ENCODE measurements around the gene ARL2BP. TPM values are rescaled to one million over a fixed set of nuclear protein-coding genes. Genes with fewer than 3 reads are reported as not detected.

ARL2BP gene
- total and polyA plus RNA-seq, 2 of the 13 experiments (the other 11 are each of a cell fraction or from before 2014, with no cell fraction given), result 64.3 to 67.6 TPM

- TF ChIP-seq NFKBIZ (CRISPR knock-in tag; IDR thresholded peaks at IDR 0.05), result peak; percentile 84; the same call in 1 of the 2 replicates
- peak; percentile 88; the same call in 1 of the 2 replicates for TF ChIP-seq ZSCAN25 (CRISPR knock-in tag; IDR thresholded peaks at IDR 0.05)
- TF ChIP-seq ZMAT3 (CRISPR knock-in tag; conservative IDR thresholded peaks at IDR 0.05), result peak; percentile 77; the same call in 1 of the 2 replicates
- peak; percentile 74 for TF ChIP-seq GABPB1 (CRISPR knock-in tag; IDR thresholded peaks at IDR 0.05)
- peak; percentile 96 for TF ChIP-seq ZNF205 (CRISPR knock-in tag; IDR thresholded peaks at IDR 0.05)
- peak; percentile 59; the same call in 1 of the 2 replicates for TF ChIP-seq SIX1 (CRISPR knock-in tag; IDR thresholded peaks at IDR 0.05; ENCODE audit: borderline replicate concordance)
- no peak; the same call in 1 of the 2 replicates for TF ChIP-seq NFE2L2 (IDR thresholded peaks at IDR 0.05; ENCODE audit: low read length)
- TF ChIP-seq, protein P1, sequence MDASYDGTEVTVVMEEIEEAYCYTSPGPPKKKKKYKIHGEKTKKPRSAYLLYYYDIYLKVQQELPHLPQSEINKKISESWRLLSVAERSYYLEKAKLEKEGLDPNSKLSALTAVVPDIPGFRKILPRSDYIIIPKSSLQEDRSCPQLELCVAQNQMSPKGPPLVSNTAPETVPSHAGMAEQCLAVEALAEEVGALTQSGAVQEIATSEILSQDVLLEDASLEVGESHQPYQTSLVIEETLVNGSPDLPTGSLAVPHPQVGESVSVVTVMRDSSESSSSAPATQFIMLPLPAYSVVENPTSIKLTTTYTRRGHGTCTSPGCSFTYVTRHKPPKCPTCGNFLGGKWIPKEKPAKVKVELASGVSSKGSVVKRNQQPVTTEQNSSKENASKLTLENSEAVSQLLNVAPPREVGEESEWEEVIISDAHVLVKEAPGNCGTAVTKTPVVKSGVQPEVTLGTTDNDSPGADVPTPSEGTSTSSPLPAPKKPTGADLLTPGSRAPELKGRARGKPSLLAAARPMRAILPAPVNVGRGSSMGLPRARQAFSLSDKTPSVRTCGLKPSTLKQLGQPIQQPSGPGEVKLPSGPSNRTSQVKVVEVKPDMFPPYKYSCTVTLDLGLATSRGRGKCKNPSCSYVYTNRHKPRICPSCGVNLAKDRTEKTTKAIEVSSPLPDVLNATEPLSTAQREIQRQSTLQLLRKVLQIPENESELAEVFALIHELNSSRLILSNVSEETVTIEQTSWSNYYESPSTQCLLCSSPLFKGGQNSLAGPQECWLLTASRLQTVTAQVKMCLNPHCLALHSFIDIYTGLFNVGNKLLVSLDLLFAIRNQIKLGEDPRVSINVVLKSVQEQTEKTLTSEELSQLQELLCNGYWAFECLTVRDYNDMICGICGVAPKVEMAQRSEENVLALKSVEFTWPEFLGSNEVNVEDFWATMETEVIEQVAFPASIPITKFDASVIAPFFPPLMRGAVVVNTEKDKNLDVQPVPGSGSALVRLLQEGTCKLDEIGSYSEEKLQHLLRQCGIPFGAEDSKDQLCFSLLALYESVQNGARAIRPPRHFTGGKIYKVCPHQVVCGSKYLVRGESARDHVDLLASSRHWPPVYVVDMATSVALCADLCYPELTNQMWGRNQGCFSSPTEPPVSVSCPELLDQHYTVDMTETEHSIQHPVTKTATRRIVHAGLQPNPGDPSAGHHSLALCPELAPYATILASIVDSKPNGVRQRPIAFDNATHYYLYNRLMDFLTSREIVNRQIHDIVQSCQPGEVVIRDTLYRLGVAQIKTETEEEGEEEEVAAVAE (CRISPR knock-in tag; IDR thresholded peaks at IDR 0.05; ENCODE audit: borderline replicate concordance), result peak; percentile 90
- peak in 1 of 2 experiments; percentile 16; a peak in 1 of 4 replicates for TF ChIP-seq EP300 (IDR thresholded peaks at IDR 0.05; ENCODE audit: low read depth in 2 of 2, low read length in 2 of 2)
- TF ChIP-seq EP300 (CRISPR knock-in tag; IDR thresholded peaks at IDR 0.05; ENCODE audit: borderline replicate concordance), result no peak; the same call in none of the 2 replicates
- peak; percentile 74; the same call in 1 of the 2 replicates for TF ChIP-seq CCDC6 (CRISPR knock-in tag; IDR thresholded peaks at IDR 0.05)
- no peak for TF ChIP-seq U2AF1 (optimal IDR thresholded peaks at IDR 0.05; ENCODE audit: low read depth, low read length)
- TF ChIP-seq ZSCAN21 (CRISPR knock-in tag; IDR thresholded peaks at IDR 0.05; ENCODE audit: borderline replicate concordance), result peak; percentile 84; the same call in 1 of the 2 replicates
- TF ChIP-seq, protein P2, sequence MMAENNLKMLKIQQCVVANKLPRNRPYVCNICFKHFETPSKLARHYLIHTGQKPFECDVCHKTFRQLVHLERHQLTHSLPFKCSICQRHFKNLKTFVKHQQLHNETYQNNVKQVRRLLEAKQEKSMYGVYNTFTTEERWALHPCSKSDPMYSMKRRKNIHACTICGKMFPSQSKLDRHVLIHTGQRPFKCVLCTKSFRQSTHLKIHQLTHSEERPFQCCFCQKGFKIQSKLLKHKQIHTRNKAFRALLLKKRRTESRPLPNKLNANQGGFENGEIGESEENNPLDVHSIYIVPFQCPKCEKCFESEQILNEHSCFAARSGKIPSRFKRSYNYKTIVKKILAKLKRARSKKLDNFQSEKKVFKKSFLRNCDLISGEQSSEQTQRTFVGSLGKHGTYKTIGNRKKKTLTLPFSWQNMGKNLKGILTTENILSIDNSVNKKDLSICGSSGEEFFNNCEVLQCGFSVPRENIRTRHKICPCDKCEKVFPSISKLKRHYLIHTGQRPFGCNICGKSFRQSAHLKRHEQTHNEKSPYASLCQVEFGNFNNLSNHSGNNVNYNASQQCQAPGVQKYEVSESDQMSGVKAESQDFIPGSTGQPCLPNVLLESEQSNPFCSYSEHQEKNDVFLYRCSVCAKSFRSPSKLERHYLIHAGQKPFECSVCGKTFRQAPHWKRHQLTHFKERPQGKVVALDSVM (CRISPR knock-in tag; IDR thresholded peaks at IDR 0.05), result peak; percentile 65
- no peak for TF ChIP-seq NFE2L1 (CRISPR knock-in tag; IDR thresholded peaks at IDR 0.05; ENCODE audit: borderline replicate concordance)
- no peak for TF ChIP-seq POLR2AphosphoS2 (IDR thresholded peaks at IDR 0.05; ENCODE audit: low read depth, low read length)
- peak; percentile 87; the same call in 1 of the 2 replicates for TF ChIP-seq ZKSCAN8 (CRISPR knock-in tag; IDR thresholded peaks at IDR 0.05; ENCODE audit: borderline replicate concordance)
- TF ChIP-seq, protein P3, sequence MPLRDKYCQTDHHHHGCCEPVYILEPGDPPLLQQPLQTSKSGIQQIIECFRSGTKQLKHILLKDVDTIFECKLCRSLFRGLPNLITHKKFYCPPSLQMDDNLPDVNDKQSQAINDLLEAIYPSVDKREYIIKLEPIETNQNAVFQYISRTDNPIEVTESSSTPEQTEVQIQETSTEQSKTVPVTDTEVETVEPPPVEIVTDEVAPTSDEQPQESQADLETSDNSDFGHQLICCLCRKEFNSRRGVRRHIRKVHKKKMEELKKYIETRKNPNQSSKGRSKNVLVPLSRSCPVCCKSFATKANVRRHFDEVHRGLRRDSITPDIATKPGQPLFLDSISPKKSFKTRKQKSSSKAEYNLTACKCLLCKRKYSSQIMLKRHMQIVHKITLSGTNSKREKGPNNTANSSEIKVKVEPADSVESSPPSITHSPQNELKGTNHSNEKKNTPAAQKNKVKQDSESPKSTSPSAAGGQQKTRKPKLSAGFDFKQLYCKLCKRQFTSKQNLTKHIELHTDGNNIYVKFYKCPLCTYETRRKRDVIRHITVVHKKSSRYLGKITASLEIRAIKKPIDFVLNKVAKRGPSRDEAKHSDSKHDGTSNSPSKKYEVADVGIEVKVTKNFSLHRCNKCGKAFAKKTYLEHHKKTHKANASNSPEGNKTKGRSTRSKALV (CRISPR knock-in tag; IDR thresholded peaks at IDR 0.05), result 0 out of 2 replicates have a peak, but pooled peaks have one; percentile 62
- TF ChIP-seq, protein P4, sequence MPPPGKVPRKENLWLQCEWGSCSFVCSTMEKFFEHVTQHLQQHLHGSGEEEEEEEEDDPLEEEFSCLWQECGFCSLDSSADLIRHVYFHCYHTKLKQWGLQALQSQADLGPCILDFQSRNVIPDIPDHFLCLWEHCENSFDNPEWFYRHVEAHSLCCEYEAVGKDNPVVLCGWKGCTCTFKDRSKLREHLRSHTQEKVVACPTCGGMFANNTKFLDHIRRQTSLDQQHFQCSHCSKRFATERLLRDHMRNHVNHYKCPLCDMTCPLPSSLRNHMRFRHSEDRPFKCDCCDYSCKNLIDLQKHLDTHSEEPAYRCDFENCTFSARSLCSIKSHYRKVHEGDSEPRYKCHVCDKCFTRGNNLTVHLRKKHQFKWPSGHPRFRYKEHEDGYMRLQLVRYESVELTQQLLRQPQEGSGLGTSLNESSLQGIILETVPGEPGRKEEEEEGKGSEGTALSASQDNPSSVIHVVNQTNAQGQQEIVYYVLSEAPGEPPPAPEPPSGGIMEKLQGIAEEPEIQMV (CRISPR knock-in tag; IDR thresholded peaks at IDR 0.05; ENCODE audit: low read depth), result no peak; the same call in 1 of the 2 replicates
These were observed 55.5 kb downstream of the ARL2BP start (continued) for GRCh38 chr16:57300387-57301125.
